ENCODE measurements around the gene CAND2.

DNA sequence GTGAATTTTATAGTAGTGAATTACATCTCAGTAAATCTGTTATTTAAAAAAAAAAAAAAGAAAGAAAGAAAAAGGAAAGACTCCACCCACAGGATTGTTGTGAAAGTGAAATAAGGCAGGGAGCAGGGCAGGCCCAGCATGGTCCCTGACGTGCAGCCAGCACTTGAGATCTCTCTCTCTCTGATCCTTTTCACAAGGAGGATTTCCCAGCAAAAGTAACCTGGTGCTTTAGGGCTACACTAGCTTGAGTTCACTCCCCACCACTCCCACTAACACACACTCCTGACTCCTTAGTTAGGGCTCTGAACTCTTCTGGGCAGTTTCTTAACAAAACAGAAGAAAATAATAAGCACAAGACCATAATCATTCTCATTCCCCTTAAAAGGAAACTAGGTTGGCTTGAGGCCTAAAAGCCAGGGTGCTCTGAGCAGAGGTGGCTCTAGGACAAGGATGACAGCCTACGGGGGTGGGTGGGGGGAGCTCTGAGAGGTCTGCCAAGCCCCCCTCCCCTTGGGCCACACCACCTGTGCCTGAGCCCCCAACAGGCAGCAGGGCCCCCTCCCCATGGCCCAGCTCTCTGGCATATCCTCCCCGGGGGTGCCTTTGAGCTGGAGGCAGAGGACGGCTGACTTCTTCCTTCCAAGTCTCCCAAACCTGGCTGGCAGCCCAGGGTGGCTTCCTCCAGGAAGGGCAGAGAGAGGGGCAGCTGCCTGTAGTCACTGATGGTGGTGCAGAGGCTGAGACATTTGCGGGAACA, 38.3 kb upstream of the CAND2 start:
- no peak for TF ChIP-seq RBBP5 (IDR thresholded peaks at IDR 0.05; ENCODE audit: borderline replicate concordance, low read depth, low read length)
- TF ChIP-seq, protein P1, sequence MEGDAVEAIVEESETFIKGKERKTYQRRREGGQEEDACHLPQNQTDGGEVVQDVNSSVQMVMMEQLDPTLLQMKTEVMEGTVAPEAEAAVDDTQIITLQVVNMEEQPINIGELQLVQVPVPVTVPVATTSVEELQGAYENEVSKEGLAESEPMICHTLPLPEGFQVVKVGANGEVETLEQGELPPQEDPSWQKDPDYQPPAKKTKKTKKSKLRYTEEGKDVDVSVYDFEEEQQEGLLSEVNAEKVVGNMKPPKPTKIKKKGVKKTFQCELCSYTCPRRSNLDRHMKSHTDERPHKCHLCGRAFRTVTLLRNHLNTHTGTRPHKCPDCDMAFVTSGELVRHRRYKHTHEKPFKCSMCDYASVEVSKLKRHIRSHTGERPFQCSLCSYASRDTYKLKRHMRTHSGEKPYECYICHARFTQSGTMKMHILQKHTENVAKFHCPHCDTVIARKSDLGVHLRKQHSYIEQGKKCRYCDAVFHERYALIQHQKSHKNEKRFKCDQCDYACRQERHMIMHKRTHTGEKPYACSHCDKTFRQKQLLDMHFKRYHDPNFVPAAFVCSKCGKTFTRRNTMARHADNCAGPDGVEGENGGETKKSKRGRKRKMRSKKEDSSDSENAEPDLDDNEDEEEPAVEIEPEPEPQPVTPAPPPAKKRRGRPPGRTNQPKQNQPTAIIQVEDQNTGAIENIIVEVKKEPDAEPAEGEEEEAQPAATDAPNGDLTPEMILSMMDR (IDR thresholded peaks at IDR 0.05; ENCODE audit: control extremely low read depth in 1 of 3, insufficient read depth in 1 of 3, low read depth in 1 of 3, low read length in 3 of 3): no peak
- no peak for TF ChIP-seq ASH2L (IDR thresholded peaks at IDR 0.05; ENCODE audit: low read length)
- no peak for TF ChIP-seq MAFK (IDR thresholded peaks at IDR 0.05; ENCODE audit: low read depth, low read length)
- TF ChIP-seq CHD2 (IDR thresholded peaks at IDR 0.05; ENCODE audit: low read length): no peak

Data from H1 (cell line).